PC-3 (cell line): ENCODE results near the gene CHD9. TPM values are rescaled to one million over a fixed set of nuclear protein-coding genes. Genes with fewer than 3 reads are reported as not detected.

Experiments
- ATAC-seq: fragments of 200-7000 bp; cut with Tn5 transposase; 2 replicates; pipeline ENCODE4 v1.9.1; 2020; ENCODE audit warnings: mild to moderate bottlenecking, moderate library complexity
- BruUV-seq: library from RNA; stranded (reverse); fragments of 400-500 nt; replicated peaks from 2 replicates; lab custom pipeline; 2021; lab: Mats Ljungman, UMichigan
- CTCF ChIA-PET: fragments of 300-600 bp; sonication (Branson Sonifier 250); formaldehyde crosslinking; loops from one replicate; lab custom pipeline; 2022; ENCODE audit warnings: antibody characterized with exemption; lab: Charles Lee
- POLR2A ChIA-PET: fragments of 300-600 bp; sonication (Branson Sonifier 250); formaldehyde crosslinking; loops from one replicate; lab custom pipeline; 2022; ENCODE audit warnings: antibody characterized with exemption; ENCODE audit not compliant: unreplicated experiment; lab: Charles Lee
- DNase-seq: peaks from one replicate; pipeline ENCODE4 v3.0.0-alpha.2; 2015
- H2AFZ ChIP-seq: fragments of 300-600 bp; sonication (generic); 2 replicates; pipeline ENCODE4 v1.6.0; 2016; ENCODE audit warnings: antibody characterized with exemption, low read length
- H3F3A ChIP-seq: fragments of 300-600 bp; sonication (generic); one replicate; pipeline ENCODE4 v1.6.0; 2017; ENCODE audit warnings: antibody characterized with exemption, low read length, control low read depth, mild to moderate bottlenecking; ENCODE audit not compliant: unreplicated experiment
- H3K27ac ChIP-seq: fragments of 300-600 bp; sonication (generic); 2 replicates; pipeline ENCODE4 v1.5.1; 2016; ENCODE audit warnings: mild to moderate bottlenecking, low read length
- H3K27me3 ChIP-seq: fragments of 300-600 bp; sonication (generic); 2 replicates; pipeline ENCODE4 v1.6.1; 2016; ENCODE audit warnings: low read length, mixed read lengths
- H3K36me3 ChIP-seq: fragments of 300-600 bp; sonication (generic); 2 replicates; pipeline ENCODE4 v1.6.1; 2016; ENCODE audit warnings: low read depth, mixed run types, low read length, mixed read lengths
- H3K4me1 ChIP-seq: fragments of 300-600 bp; sonication (generic); 2 replicates; pipeline ENCODE4 v1.5.1; 2016; ENCODE audit warnings: low read length; ENCODE audit not compliant: insufficient read depth
- H3K4me2 ChIP-seq: fragments of 300-600 bp; sonication (generic); 2 replicates; pipeline ENCODE4 v1.6.0; 2016; ENCODE audit warnings: low read length
- H3K4me3 ChIP-seq: fragments of 300-600 bp; sonication (generic); 2 replicates; pipeline ENCODE4 v1.5.1; 2016; ENCODE audit warnings: mild to moderate bottlenecking, low read length, mixed read lengths
- H3K79me2 ChIP-seq: fragments of 300-600 bp; sonication (generic); 2 replicates; pipeline ENCODE4 v1.6.1; 2017; ENCODE audit warnings: low read length, mixed read lengths
- H3K9ac ChIP-seq: fragments of 300-600 bp; sonication (generic); 2 replicates; pipeline ENCODE4 v1.6.0; 2016; ENCODE audit warnings: mild to moderate bottlenecking, low read length
- H3K9me2 ChIP-seq: fragments of 300-600 bp; sonication (generic); replicated peaks from 2 replicates; pipeline ENCODE4 v1.6.1; 2016; ENCODE audit warnings: mixed run types, low read length, mixed read lengths
- H3K9me3 ChIP-seq: fragments of 300-600 bp; sonication (generic); 2 replicates; pipeline ENCODE4 v1.6.1; 2016; ENCODE audit warnings: low read length, mixed read lengths
- H4K20me1 ChIP-seq: fragments of 300-600 bp; sonication (generic); 2 replicates; pipeline ENCODE4 v1.6.1; 2016; ENCODE audit warnings: low read length, mixed read lengths
- EZH2 ChIP-seq: fragments of 300-600 bp; sonication (generic); IDR thresholded peaks from one replicate; pipeline ENCODE4 v1.6.1; 2017; ENCODE audit warnings: antibody characterized with exemption, mild to moderate bottlenecking, low read length; ENCODE audit not compliant: unreplicated experiment
- EZH2phosphoT487 ChIP-seq: fragments of 300-600 bp; sonication (generic); IDR thresholded peaks from 2 replicates; pipeline ENCODE4 v1.6.1; 2018; ENCODE audit warnings: mild to moderate bottlenecking, antibody characterized with exemption, low read length, borderline replicate concordance
- intact Hi-C: fragments of 100-400 bp; cut with micrococcal nuclease; formaldehyde crosslinking; loops from 2 replicates; pipeline ENCODE4 v1.9.0; 2023
- total RNA-seq: library from RNA; depleted of rRNA; stranded (reverse); fragments of >200 nt; gene quantifications from 2 replicates; pipeline ENCODE4 v1.2.3, GENCODE V29; 2014
- TF ChIP-seq, protein P1 (sequence below): fragments of 300-600 bp; sonication (generic); conservative IDR thresholded peaks from 2 replicates; pipeline ENCODE4 v1.5.1; 2017; ENCODE audit warnings: antibody characterized with exemption, low read depth, mild to moderate bottlenecking, low read length

CHD9 gene
- total RNA-seq, 1 experiment from 2014 or later = 13.3 TPM

GRCh38 chr16:53220585-53220984 lies 165.8 kb downstream of the CHD9 start:
- Histone ChIP-seq H3K4me3 (no peak overlapping the region), H3K9ac (no peak overlapping the region), H3K79me2 (peaks cover 31% of the 10 kb centered on the region), H3K9me2 (no peaks in the 10 kb centered on the region), H3K4me2 (peak overlapping the region; percentile 48), H3K27me3 (no peaks in the 10 kb centered on the region), H2AFZ (no peak overlapping the region), H4K20me1 (no peaks in the 10 kb centered on the region), H3K36me3 (peaks cover 5% of the 10 kb centered on the region; the same call in 1 of the 2 replicates), H3F3A (no peaks in the 10 kb centered on the region), H3K27ac (peak overlapping the region; percentile 60; the same call in 1 of the 2 replicates), H3K4me1 (peaks cover 35% of the 10 kb centered on the region), H3K9me3 (no peaks in the 10 kb centered on the region)
- no peak for DNase-seq
- POLR2A ChIA-PET = no interaction called here
- TF ChIP-seq, protein P1, sequence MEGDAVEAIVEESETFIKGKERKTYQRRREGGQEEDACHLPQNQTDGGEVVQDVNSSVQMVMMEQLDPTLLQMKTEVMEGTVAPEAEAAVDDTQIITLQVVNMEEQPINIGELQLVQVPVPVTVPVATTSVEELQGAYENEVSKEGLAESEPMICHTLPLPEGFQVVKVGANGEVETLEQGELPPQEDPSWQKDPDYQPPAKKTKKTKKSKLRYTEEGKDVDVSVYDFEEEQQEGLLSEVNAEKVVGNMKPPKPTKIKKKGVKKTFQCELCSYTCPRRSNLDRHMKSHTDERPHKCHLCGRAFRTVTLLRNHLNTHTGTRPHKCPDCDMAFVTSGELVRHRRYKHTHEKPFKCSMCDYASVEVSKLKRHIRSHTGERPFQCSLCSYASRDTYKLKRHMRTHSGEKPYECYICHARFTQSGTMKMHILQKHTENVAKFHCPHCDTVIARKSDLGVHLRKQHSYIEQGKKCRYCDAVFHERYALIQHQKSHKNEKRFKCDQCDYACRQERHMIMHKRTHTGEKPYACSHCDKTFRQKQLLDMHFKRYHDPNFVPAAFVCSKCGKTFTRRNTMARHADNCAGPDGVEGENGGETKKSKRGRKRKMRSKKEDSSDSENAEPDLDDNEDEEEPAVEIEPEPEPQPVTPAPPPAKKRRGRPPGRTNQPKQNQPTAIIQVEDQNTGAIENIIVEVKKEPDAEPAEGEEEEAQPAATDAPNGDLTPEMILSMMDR = no peak
- no peak for TF ChIP-seq EZH2
- no peak for TF ChIP-seq EZH2phosphoT487
- intact Hi-C loops = no loop called here
- no TSS peak for BruUV-seq
- CTCF ChIA-PET = no interaction called here
- no peak for ATAC-seq

- POLR2A ChIA-PET = no interaction called here
- peak overlapping the region; percentile 21 for H3K27ac ChIP-seq
- no peaks in the 10 kb centered on the region for H3F3A ChIP-seq
- H3K36me3 ChIP-seq = peaks cover 10% of the 10 kb centered on the region; the same call in 1 of the 2 replicates
- H3K27me3 ChIP-seq = no peaks in the 10 kb centered on the region
- ATAC-seq (peak; percentile 50; the same call in 1 of the 2 replicates), DNase-seq (peak; percentile 48)
- peaks cover 14% of the 10 kb centered on the region for H3K79me2 ChIP-seq
- no peak overlapping the region for H3K4me3 ChIP-seq
- H3K9me3 ChIP-seq = no peaks in the 10 kb centered on the region
- TF ChIP-seq, protein P1 = no peak
- TF ChIP-seq EZH2 (no peak), EZH2phosphoT487 (no peak)
- intact Hi-C loops = no loop called here
- H3K4me1 ChIP-seq = peaks cover 19% of the 10 kb centered on the region
- BruUV-seq = no TSS peak
- H2AFZ ChIP-seq = no peak overlapping the region
- no peaks in the 10 kb centered on the region for H3K9me2 ChIP-seq
- no peak overlapping the region for H3K4me2 ChIP-seq
- H3K9ac ChIP-seq = no peak overlapping the region
- CTCF ChIA-PET = no interaction called here
- H4K20me1 ChIP-seq = no peaks in the 10 kb centered on the region
These were observed 170.3 kb downstream of the CHD9 start for GRCh38 chr16:53224951-53225533.

- Histone ChIP-seq H3K27ac (no peak overlapping the region), H3K36me3 (peaks cover 10% of the 10 kb centered on the region), H3K4me1 (peaks cover 10% of the 10 kb centered on the region), H3K79me2 (no peaks in the 10 kb centered on the region), H2AFZ (no peak overlapping the region), H3K9me2 (no peaks in the 10 kb centered on the region), H3K27me3 (no peaks in the 10 kb centered on the region), H3K9ac (no peak overlapping the region), H3F3A (no peaks in the 10 kb centered on the region), H3K9me3 (no peaks in the 10 kb centered on the region), H4K20me1 (no peaks in the 10 kb centered on the region), H3K4me3 (no peak overlapping the region), H3K4me2 (no peak overlapping the region)
- ATAC-seq (peak; percentile 31; the same call in 1 of the 2 replicates), DNase-seq (peak; percentile 25)
- no TSS peak for BruUV-seq
- ChIA-PET POLR2A (no interaction called here), CTCF (no interaction called here)
- TF ChIP-seq EZH2 (no peak), EZH2phosphoT487 (no peak)
- TF ChIP-seq, protein P1 = no peak
- intact Hi-C loops = no loop called here
These were observed 178.2 kb downstream of the CHD9 start for GRCh38 chr16:53232826-53233529.
